ENCODE data around the gene ADAM15.

Gene ADAM15

GRCh38 chr1:155050560-155051341 is at the start of gene ADAM15:
ADAM15 (plus strand) TSS chr1:155051316; CDS start chr1:155051387, 71 bp downstream.
- peak within 1 kb of the TSS; percentile 15; the same call in 1 of the 2 replicates for H3K27ac ChIP-seq (ENCODE audit: low read length)
- no peaks in the 10 kb centered on the region for H3K79me2 ChIP-seq (ENCODE audit: low read length)
- peak within 1 kb of the TSS; percentile 79 for H3K4me3 ChIP-seq (ENCODE audit: low read length)
- H3K27me3 ChIP-seq (ENCODE audit: low read depth, low read length), result no peaks in the 10 kb centered on the region
- no peak for TF ChIP-seq EZH2phosphoT487 (IDR thresholded peaks at IDR 0.05; ENCODE audit: low read depth)
- peak; percentile 95 for TF ChIP-seq CTCF (IDR thresholded peaks at IDR 0.05; ENCODE audit: low read depth, low read length)
- no peaks in the 10 kb centered on the region for H3K9me3 ChIP-seq (ENCODE audit: insufficient read depth, low read length)
- peak within 1 kb of the TSS; percentile 96 for H3K4me2 ChIP-seq (ENCODE audit: low read length)
- peaks cover 6% of the 10 kb centered on the region for H3K36me3 ChIP-seq (replicated peaks; ENCODE audit: low read depth, low read length)
- peak within 1 kb of the TSS; percentile 79 for H3K9ac ChIP-seq (ENCODE audit: low read length)
- H2AFZ ChIP-seq (ENCODE audit: low read depth, low read length), result peak within 1 kb of the TSS; percentile 76
- H4K20me1 ChIP-seq (ENCODE audit: insufficient read depth, low read length), result no peaks in the 10 kb centered on the region
- peaks cover 17% of the 10 kb centered on the region for H3K4me1 ChIP-seq (ENCODE audit: low read length)

- H3K27me3 ChIP-seq (ENCODE audit: low read depth, low read length), result no peaks in the 10 kb centered on the region
- H3K4me1 ChIP-seq (ENCODE audit: low read length), result peaks cover 45% of the 10 kb centered on the region
- no peak for TF ChIP-seq EZH2phosphoT487 (IDR thresholded peaks at IDR 0.05; ENCODE audit: low read depth)
- no peak for TF ChIP-seq CTCF (IDR thresholded peaks at IDR 0.05; ENCODE audit: low read depth, low read length)
- peak overlapping the region; percentile 95 for H3K27ac ChIP-seq (ENCODE audit: low read length)
- peaks cover 38% of the 10 kb centered on the region for H3K79me2 ChIP-seq (ENCODE audit: low read length)
- peaks cover 6% of the 10 kb centered on the region for H3K36me3 ChIP-seq (replicated peaks; ENCODE audit: low read depth, low read length)
- H2AFZ ChIP-seq (ENCODE audit: low read depth, low read length), result 0 out of 2 replicates have a peak overlapping the region, but pooled peaks have one; percentile 7
- peak overlapping the region; percentile 82 for H3K4me2 ChIP-seq (ENCODE audit: low read length)
- H3K9me3 ChIP-seq (ENCODE audit: insufficient read depth, low read length), result no peaks in the 10 kb centered on the region
- H4K20me1 ChIP-seq (ENCODE audit: insufficient read depth, low read length), result no peaks in the 10 kb centered on the region
- H3K4me3 ChIP-seq (ENCODE audit: low read length), result peak overlapping the region; percentile 84
- H3K9ac ChIP-seq (ENCODE audit: low read length), result peak overlapping the region; percentile 89
Measured at GRCh38 chr1:155001425-155001674, 49.8 kb upstream of the ADAM15 start.

- Histone ChIP-seq H3K9ac (ENCODE audit: low read length) (peak overlapping the region; percentile 89), H3K79me2 (ENCODE audit: low read length) (peaks cover 42% of the 10 kb centered on the region), H3K27ac (ENCODE audit: low read length) (peak overlapping the region; percentile 95), H3K27me3 (ENCODE audit: low read depth, low read length) (no peaks in the 10 kb centered on the region), H4K20me1 (ENCODE audit: insufficient read depth, low read length) (peaks cover 2% of the 10 kb centered on the region; the same call in 1 of the 2 replicates), H3K4me1 (ENCODE audit: low read length) (peaks cover 50% of the 10 kb centered on the region), H3K4me2 (ENCODE audit: low read length) (peak overlapping the region; percentile 82), H3K36me3 (replicated peaks; ENCODE audit: low read depth, low read length) (peaks cover 7% of the 10 kb centered on the region), H2AFZ (ENCODE audit: low read depth, low read length) (no peak overlapping the region), H3K9me3 (ENCODE audit: insufficient read depth, low read length) (no peaks in the 10 kb centered on the region), H3K4me3 (ENCODE audit: low read length) (peak overlapping the region; percentile 84)
- TF ChIP-seq CTCF (IDR thresholded peaks at IDR 0.05; ENCODE audit: low read depth, low read length), result peak; percentile 82
- no peak for TF ChIP-seq EZH2phosphoT487 (IDR thresholded peaks at IDR 0.05; ENCODE audit: low read depth)
Measured at GRCh38 chr1:155001675-155002463, 49.2 kb upstream of the ADAM15 start.
